Right ventricle myocardium superior (tissue), 1 donor: ENCODE measurements around the gene NDUFA7. TPM values are rescaled to one million over a fixed set of nuclear protein-coding genes. Genes with fewer than 3 reads are reported as not detected.
"Not testable (repeated sequence)": the region's sequence is repeated elsewhere in the genome, so short reads cannot be mapped to it uniquely, and the experiment has no call there.

Source experiments
- ATAC-seq: fragments of 200-7000 bp; cut with Tn5 transposase; one replicate; pipeline ENCODE4 v1.9.1; 2020; ENCODE audit warnings: mild to moderate bottlenecking; ENCODE audit not compliant: poor library complexity
- DNase-seq: peaks from one replicate; pipeline ENCODE4 v3.0.0-alpha.2; 2020
- intact Hi-C: fragments of 100-400 bp; cut with DNase I; formaldehyde crosslinking; loops from one replicate; pipeline ENCODE4 v1.11.2; 2022
- long read RNA-seq: library from polyadenylated mRNA; unstranded; transcript quantifications from one replicate; pipeline ENCODE4 v2.0.0, GENCODE V29; 2021
- total RNA-seq: library from RNA; stranded (reverse); fragmentation: NEBNext Ultra II Directional; extraction: Animal tissue kit (Norgen Biotek cat#: 25700); gene quantifications from one replicate; pipeline ENCODE4 v1.2.1, GENCODE V29; 2021
- donor health status: DM: no; HTN: yes; CAD: no; lungs with severe emphysema.

The NDUFA7 gene
- 127 TPM for total RNA-seq
- long read RNA-seq, transcript NDUFA7-201 (4 exons, 601 nt): major isoform, 65 of 75 reads
- long read RNA-seq, partial matches to known transcripts: 9 of 75 reads
- long read RNA-seq, other reads (novel, unspliced or antisense): 0 of 75 reads

- intact Hi-C loops: no loop called here
- peak; percentile 99 for DNase-seq
- peak; percentile 96 for ATAC-seq
Measured at GRCh38 chr19:8321067-8321985, at the start of gene NDUFA7, which contains the start of gene RPS28. TSS of gene NDUFA7 (minus strand) at chr19:8321375. CDS start at chr19:8321358, 17 bp downstream. TSS of gene RPS28 (plus strand) at chr19:8321496. CDS start at chr19:8321531, 35 bp downstream.

- intact Hi-C loops: no loop called here
- ATAC-seq (no peak), DNase-seq (no peak)
Measured at GRCh38 chr19:8370176-8371010, 49.2 kb upstream of the NDUFA7 start.

- peak; percentile 60 for ATAC-seq
- DNase-seq: peak; percentile 94
- intact Hi-C loops: no loop called here
Measured at GRCh38 chr19:8367327-8368001, 46.3 kb upstream of the NDUFA7 start.

GRCh38 chr19:8366961-8367326 is 45.8 kb upstream of the NDUFA7 start:
- intact Hi-C loops: no loop called here
- ATAC-seq (peak; percentile 3), DNase-seq (no peak)

DNA sequence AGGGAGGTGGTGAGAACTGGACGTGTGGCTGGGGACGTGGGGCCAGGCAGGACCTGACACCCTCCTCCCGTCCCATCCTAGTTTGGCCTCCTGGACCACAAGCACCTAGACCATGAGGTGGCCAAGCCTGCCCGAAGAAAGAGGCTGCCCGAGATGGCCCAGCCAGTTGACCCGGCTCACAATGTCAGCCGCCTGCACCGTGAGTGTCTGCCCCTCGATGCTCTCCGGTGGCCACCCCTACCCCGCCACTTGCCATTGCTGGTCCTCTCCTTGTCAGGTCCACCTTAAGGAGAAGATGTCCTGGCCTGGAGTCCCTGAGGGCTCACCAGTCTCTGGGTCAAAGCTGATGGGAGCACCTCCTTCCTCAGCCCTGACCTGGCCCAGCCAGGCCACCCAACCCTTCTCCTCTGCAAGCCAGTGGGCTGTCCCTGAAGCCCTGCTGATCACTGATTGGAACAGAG is 45.0 kb upstream of the NDUFA7 start:
- intact Hi-C loops: no loop called here
- DNase-seq: no peak
- no peak for ATAC-seq

DNA sequence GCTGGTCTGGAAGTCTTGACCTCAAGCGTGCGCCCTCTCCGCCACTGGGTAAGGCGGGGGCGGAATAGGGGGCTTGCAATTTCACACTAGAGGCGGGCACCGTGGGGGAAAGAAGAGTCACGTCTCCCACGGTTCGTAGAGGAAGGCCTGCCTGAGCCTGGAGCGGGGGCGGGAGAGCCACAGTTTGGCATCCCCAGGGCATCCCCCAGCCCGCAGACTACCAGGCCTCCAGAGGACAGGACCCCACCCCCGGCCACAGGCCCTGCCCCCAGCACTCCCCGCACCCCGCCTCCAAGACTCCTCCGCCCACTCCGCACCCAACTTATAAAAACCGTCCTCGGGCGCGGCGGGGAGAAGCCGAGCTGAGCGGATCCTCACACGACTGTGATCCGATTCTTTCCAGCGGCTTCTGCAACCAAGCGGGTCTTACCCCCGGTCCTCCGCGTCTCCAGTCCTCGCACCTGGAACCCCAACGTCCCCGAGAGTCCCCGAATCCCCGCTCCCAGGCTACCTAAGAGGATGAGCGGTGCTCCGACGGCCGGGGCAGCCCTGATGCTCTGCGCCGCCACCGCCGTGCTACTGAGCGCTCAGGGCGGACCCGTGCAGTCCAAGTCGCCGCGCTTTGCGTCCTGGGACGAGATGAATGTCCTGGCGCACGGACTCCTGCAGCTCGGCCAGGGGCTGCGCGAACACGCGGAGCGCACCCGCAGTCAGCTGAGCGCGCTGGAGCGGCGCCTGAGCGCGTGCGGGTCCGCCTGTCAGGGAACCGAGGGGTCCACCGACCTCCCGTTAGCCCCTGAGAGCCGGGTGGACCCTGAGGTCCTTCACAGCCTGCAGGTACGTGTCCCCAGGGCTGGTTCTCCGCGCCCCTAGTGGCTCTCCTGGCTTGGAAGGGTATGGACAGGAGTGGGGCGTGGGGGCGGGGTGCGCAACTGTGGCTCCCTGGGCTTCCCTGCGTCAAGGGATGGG is 42.9 kb upstream of the NDUFA7 start, which contains the start of gene ANGPTL4:
TSS of gene ANGPTL4 (plus strand) at position 353 of the 969 bp plus-strand sequence. CDS start at position 520, 167 bp downstream.
- intact Hi-C loops: no loop called here
- DNase-seq (peak; percentile 89), ATAC-seq (peak; percentile 72)

DNA sequence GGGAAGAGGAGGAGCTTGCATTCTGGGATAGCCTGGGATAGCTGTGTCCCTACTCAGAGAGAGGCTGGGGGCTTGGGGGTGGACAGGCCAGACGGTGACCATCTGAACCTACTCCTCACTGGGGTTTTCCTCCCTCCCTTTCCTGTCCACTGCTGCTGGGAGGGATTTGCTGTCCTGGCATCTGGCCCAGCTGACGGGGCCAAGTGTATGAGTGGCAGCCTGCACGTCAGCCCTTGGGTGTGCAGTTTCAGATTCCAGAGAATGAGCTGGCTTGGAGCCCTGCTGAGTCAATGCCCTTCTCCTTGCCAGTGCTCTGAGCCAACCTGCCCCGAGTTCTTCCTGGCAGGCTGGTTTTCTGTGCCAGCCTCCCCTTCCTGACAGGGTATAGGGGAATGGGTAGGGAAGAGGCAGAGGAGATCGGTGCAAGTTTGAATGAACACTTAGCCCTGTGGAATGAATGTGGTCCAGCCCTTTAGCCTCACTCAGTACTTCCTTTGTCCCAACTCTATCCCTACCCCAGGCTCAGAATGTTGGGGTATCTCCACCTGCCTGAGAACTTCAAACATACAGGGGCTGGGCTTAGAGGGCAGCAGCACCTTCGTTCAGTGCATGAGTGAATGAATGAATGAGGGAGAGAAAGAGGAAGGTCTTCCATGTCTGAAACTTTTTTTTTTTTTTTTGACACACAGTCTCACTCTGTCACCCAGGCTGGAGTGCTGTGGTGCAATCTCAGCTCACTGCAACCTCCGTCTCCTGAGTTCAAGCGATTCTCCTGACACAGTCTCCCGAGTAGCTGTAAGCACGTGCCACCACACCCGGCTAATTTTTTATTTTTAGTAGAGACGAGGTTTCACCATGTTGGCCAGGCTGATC is 41.0 kb upstream of the NDUFA7 start:
- DNase-seq: peak; percentile 96
- peak; percentile 72 for ATAC-seq

GRCh38 chr19:8360196-8360595 is 39.0 kb upstream of the NDUFA7 start:
- DNase-seq (peak; percentile 8), ATAC-seq (no peak)
- intact Hi-C loops: no loop called here

More for the DNA sequence above, 41.0 kb upstream of the NDUFA7 start:
- intact Hi-C loops: no loop called here

GRCh38 chr19:8358948-8359347 is 37.8 kb upstream of the NDUFA7 start:
- intact Hi-C loops: loop anchor here (5.0 to 10.0 kb wide), 2 partner anchors 38 to 226 kb away; no protein-coding TSS in a partner anchor
- peak; percentile 3 for DNase-seq
- ATAC-seq: no peak

DNA sequence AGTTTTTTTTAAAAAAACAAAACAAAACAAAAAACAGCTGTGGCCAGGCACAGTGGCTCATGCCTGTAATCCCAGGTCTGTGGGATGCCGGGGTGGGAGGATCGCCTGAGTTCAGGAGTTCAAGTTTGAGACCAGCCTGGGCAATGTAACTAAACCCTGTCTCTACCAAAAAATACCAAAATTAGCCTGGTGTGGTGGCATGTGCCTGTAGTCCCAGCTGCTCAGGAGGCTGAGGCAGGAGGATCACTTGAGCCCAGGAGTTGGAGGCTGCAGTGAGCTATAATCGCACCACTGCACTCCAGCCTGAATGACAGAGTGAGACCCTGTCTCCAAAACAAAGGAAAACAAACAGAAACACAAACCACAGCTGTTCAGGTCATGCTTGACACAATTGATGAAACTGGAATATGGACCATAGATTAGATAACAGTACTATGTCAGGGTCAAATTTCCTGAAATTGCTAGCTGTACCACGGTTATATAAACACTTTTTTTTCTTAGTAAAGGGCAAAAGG is 35.9 kb upstream of the NDUFA7 start:
- no peak for ATAC-seq
- intact Hi-C loops: loop anchor here (5.0 to 10.0 kb wide), 2 partner anchors 40 to 228 kb away; no protein-coding TSS in a partner anchor
- DNase-seq: no peak

DNA sequence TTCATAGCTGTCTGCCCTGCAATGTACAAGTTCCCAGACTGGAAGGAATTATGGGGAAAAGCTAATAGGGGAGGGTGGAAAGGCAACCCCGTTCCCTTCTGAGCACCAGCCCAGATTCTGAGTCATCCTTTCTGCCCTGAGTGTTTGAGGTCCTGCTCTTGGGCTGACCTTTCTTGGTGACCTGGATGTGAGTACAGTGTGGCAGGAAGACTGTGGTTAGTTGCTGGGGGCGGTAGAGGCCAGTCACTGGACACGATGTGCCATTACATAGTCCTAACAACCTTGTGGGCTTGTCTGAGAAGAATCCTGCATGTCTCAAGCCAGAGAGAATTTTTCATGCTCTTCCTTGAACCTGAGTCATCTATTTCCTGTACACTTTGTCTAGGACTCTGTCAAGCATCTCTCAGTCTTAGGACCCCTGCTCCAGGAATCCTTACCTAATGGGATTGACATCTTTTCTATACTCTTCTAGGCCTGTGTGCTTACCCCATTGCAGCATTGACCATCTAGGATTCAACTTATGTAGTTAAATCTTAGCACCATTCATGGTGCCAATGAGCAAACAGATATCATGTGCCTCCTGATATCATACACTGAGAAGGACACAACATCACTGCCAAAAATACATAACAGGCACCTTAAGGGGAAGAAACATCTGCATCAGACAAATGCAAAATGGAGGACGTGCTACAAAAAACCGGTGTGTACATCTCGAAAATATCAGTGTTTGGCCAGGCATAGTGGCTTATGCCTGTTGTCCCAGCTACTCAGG is 34.6 kb upstream of the NDUFA7 start:
- ATAC-seq (no peak), DNase-seq (no peak)
- intact Hi-C loops: loop anchor here (5.0 to 10.0 kb wide), 2 partner anchors 41 to 229 kb away; no protein-coding TSS in a partner anchor

GRCh38 chr19:8352845-8353244 is 31.7 kb upstream of the NDUFA7 start:
- intact Hi-C loops: loop anchor here (5.0 to 10.0 kb wide), 2 partner anchors 154 to 232 kb away; no protein-coding TSS in a partner anchor
- ATAC-seq, DNase-seq: not testable (repeated sequence)

DNA sequence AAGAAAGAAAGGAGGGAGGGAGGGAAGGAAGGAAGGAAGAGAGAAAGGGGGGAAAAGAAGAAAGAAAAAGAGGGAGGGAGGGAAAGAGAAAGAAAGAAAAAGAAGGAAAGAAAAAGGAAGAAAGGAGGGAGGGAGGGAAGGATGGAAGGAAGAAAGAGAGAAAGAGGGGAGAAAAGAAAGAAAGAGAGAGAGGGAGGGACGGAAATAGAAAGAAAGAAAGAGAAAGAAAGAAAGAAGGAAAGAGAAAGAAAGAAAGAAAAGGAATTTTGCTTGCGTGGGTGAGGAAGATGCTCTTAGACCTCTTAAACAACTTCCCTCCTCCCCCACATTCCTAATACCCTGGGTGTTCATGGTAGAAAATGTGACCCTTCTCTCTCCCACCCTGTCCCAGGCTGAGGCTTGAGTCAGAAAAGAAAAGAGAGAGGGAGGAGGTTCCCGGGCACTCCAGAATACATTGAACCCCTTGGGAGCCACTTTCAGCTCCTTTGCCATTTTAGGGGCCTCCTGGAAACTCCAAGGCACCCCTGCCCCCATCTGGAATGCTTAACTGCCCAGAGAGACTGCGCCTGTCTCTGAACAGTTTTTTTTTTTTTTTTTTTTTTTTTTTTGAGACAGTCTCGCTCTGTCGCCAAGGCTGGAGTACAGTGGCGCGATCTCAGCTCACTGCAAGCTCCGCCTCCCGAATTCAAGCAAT is 31.1 kb upstream of the NDUFA7 start:
- no peak for DNase-seq
- ATAC-seq: no peak
- intact Hi-C loops: loop anchor here (5.0 to 10.0 kb wide), 2 partner anchors 155 to 233 kb away; no protein-coding TSS in a partner anchor

DNA sequence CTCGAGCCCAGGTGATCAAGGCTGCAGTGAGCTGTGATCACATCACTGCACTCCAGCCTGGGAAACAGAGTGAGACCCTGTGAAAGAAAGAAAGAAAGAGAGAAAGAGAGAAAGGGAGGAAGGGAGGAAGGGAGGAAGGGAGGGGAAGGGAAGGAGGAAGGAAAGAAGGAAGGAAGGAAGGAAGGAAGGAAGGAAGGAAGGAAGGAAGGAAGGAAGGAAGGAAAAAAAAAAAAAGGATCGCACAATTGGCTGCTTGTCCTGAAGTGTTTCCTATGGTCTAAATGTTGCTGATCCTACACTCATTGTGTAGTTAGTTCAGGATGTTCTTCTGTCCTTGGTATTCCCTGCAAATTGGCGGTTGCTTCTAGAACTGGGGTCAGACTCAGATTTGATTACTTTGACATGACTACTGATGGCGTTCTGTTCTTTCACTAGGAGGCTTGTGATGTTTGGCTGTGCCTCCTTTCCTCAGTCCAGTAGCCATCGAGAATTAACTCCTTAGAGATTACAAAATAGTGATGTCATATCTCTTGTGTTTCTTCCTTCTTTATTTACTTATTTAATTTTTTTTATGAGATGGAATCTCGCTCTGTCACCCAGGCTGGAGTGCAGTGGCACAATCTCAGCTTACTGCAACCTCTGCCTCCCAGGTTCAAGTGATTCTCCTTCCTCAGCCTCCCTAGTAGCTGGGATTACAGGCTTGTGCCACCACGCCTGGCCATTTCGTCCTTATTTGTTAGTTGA is 28.6 kb upstream of the NDUFA7 start:
- not testable (repeated sequence) for ATAC-seq, DNase-seq
- intact Hi-C loops: loop anchor here (5.0 to 10.0 kb wide), 2 partner anchors 158 to 235 kb away; no protein-coding TSS in a partner anchor
